ENCODE data around the gene GGT6. TPM values are rescaled to one million over a fixed set of nuclear protein-coding genes. Genes with fewer than 3 reads are reported as not detected.

Gene GGT6
- total RNA-seq, 6 experiments from 2014 or later, result not detected

DNA sequence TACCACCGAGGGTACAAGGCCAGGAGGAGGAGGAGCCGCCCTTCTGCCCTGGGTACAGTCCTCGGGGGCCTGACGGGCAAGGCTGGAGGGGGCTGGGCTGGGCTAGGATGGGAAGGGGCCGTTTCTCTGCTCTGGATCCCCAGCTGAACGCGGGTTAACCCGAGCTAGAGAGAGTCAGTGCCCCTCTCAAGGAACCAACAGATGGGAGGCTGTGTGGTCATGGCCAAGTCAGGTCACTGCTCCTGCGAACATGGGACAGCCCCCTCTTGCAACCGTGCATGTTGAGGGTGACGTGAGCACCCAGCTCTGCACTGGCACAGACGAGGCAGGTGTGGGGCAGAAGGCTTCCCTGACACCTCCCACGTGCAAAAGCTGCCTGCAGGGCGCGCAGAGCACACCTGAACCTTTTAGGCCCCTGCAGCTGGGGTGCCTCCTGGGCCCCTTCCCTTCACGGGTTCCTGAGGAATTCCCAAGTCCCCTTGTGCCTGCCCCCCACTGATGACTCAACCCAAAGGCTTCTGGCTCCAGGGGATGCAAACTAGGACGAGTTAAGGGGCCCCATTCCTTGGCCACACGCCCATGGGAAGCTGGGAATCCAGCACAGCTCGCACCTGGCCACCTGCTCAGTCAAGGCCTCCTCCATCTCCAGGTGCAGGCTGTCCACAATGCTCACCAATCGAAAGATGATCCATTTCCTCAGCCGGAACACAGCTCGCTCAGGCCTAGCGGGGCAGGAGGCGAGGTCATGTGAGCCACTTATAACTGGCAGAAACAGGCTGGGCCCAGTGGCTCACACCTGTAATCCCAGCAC lies 11.5 kb downstream of the GGT6 start:
- Mint-ChIP-seq H3K4me3 (no peak overlapping the region), H3K4me1 (ENCODE audit: low read depth) (peaks cover 9% of the 10 kb centered on the region), H3K27me3 (ENCODE audit: insufficient read depth) (peaks cover 3% of the 10 kb centered on the region), H3K9me3 (no peaks in the 10 kb centered on the region), H3K36me3 (ENCODE audit: low read depth) (peaks cover 11% of the 10 kb centered on the region), H3K27ac (peak overlapping the region; percentile 11; the same call in 1 of the 2 replicates)
- DNase-seq, result no peak
- TF ChIP-seq, protein P1, sequence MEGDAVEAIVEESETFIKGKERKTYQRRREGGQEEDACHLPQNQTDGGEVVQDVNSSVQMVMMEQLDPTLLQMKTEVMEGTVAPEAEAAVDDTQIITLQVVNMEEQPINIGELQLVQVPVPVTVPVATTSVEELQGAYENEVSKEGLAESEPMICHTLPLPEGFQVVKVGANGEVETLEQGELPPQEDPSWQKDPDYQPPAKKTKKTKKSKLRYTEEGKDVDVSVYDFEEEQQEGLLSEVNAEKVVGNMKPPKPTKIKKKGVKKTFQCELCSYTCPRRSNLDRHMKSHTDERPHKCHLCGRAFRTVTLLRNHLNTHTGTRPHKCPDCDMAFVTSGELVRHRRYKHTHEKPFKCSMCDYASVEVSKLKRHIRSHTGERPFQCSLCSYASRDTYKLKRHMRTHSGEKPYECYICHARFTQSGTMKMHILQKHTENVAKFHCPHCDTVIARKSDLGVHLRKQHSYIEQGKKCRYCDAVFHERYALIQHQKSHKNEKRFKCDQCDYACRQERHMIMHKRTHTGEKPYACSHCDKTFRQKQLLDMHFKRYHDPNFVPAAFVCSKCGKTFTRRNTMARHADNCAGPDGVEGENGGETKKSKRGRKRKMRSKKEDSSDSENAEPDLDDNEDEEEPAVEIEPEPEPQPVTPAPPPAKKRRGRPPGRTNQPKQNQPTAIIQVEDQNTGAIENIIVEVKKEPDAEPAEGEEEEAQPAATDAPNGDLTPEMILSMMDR (IDR thresholded peaks at IDR 0.05), result no peak

DNA sequence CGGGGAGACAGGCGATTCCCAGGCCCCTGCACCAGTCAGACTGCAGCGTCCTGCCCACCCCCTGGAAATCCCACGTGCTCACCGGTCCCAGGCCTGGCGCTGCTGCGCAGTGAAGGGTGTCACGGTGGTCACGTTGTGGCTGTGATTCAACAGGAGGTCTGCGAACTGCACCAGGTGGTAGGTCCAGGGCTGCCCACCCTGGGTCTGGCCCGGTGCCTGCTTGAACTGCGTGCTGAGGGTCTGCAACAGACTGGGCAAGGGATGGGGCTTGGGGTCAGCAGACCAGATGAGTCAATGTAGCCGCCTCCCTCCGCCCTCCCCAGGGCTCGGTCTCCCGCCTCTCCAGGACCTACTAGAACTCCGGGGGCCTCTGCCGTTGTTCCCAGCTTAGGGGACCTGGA lies 12.3 kb downstream of the GGT6 start:
- TF ChIP-seq, protein P1 (IDR thresholded peaks at IDR 0.05), result no peak
- H3K9me3 Mint-ChIP-seq, result no peaks in the 10 kb centered on the region

DNA sequence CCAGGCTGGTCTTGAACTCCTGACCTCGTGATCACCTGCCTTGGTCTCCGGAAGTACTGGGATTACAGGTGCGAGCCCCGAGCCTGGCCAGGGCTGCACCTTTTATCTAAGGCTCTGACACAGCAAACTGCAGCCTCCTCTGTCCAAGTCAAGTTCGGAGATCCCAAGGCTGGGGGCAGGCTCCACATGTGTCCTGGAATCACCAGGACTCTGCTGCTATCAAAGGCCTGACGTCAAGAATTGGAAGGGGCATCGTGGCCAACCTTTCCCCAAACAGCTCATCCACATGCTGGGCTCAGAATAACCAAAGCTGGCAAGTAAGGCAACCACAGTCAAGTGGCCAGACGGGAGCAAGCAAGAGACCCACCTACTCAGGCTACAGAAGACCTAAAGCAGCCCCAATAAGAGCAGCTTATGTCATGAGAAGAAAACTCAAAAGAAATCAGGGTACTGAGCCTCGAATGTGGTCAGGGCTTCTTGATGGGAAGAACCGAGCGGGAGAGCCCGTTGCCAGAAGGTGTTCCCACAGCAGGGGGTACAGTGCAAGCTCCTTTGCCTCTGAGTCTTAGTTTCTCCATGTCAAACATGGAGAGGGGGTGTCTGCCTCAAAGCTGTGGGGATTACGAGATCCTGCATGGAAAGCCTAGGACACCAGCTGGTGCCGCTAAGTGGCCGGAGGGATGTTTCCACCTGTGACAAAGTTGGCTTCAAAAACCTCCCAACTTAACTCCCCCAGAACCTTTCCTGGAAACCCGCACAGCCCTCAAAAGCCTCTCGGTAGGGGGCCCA lies 13.1 kb downstream of the GGT6 start:
- Mint-ChIP-seq H3K4me3 (no peak overlapping the region), H3K36me3 (ENCODE audit: low read depth) (peaks cover 7% of the 10 kb centered on the region), H3K4me1 (ENCODE audit: low read depth) (peaks cover 4% of the 10 kb centered on the region; the same call in 1 of the 2 replicates), H3K27me3 (ENCODE audit: insufficient read depth) (peaks cover 6% of the 10 kb centered on the region), H3K9me3 (no peaks in the 10 kb centered on the region), H3K27ac (no peak overlapping the region)
- TF ChIP-seq, protein P1 (IDR thresholded peaks at IDR 0.05), result no peak
- no peak for DNase-seq

More for the DNA sequence above, 12.3 kb downstream of the GGT6 start:
- no peak overlapping the region for H3K27ac Mint-ChIP-seq
- H3K27me3 Mint-ChIP-seq (ENCODE audit: insufficient read depth), result peaks cover 6% of the 10 kb centered on the region
- H3K4me1 Mint-ChIP-seq (ENCODE audit: low read depth), result peaks cover 4% of the 10 kb centered on the region; the same call in 1 of the 2 replicates
- peaks cover 7% of the 10 kb centered on the region for H3K36me3 Mint-ChIP-seq (ENCODE audit: low read depth)
- H3K4me3 Mint-ChIP-seq, result no peak overlapping the region
- no peak for DNase-seq

DNA sequence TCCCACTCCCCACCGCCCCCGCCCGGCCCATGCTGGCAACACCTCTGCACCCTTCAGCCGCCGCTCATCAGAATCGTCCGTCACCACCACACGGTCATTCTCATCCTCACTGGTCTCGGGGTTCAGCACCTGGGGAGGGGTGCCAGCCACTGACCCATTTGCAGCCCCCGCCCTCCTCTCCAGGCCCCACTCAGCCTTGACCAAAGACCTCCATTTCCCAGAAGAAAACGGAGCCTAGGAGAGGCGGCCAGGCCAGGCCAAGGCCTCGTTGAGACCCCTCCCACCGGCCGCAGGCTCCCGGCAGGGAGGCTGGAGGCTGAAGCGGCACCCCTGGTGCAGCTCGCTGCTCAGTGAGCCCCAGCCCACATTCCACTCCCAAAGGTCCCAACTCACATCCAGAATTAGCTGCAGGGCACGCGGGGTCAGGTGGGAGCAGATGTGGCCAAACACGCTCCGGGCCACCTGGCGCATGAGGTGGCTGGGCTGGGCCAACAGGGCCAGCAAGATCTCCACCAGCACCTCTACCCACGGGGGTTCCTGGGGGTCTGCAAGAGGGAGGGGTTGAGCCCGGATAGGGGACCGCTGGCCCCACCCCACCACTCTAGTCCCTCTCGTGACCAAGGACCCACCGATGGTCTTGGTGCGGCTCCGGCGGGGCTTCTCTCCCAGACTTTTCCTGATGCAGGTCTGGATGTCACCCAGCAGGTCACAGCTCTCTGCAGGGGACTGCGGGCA lies 15.0 kb downstream of the GGT6 start:
- no peak overlapping the region for H3K27ac Mint-ChIP-seq

DNA sequence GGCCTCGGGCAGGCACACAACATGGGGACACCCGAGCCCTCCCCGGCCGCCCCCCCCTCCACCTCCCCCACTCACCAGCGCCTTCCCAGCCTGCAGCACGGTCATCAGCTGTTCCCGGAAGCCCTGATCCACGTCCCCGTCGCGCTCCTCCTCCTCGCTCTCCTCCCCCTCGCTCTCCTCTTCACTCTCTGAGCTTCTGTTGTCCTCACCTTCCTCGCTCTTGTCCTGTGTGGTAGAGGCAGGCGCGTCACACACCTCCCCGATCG lies 15.5 kb downstream of the GGT6 start:
- TF ChIP-seq, protein P1 (IDR thresholded peaks at IDR 0.05), result no peak
- Mint-ChIP-seq H3K36me3 (ENCODE audit: low read depth) (no peaks in the 10 kb centered on the region), H3K4me1 (ENCODE audit: low read depth) (peaks cover 4% of the 10 kb centered on the region; the same call in 1 of the 2 replicates), H3K9me3 (no peaks in the 10 kb centered on the region), H3K27ac (no peak overlapping the region), H3K27me3 (ENCODE audit: insufficient read depth) (peaks cover 6% of the 10 kb centered on the region), H3K4me3 (no peak overlapping the region)
- DNase-seq, result no peak

More for the DNA sequence above, 15.0 kb downstream of the GGT6 start:
- TF ChIP-seq, protein P1 (IDR thresholded peaks at IDR 0.05), result no peak
- peaks cover 4% of the 10 kb centered on the region; the same call in 1 of the 2 replicates for H3K4me1 Mint-ChIP-seq (ENCODE audit: low read depth)
- peaks cover 6% of the 10 kb centered on the region for H3K27me3 Mint-ChIP-seq (ENCODE audit: insufficient read depth)
- H3K9me3 Mint-ChIP-seq, result no peaks in the 10 kb centered on the region
- H3K36me3 Mint-ChIP-seq (ENCODE audit: low read depth), result no peaks in the 10 kb centered on the region
- DNase-seq, result no peak
- no peak overlapping the region for H3K4me3 Mint-ChIP-seq
